HEK293 (cell line): ENCODE data around the gene C1orf52.

ENCODE experiments used
- CTCF ChIA-PET: fragments of 350-600 bp; formaldehyde crosslinking; extraction: SDS; loops from one replicate; lab custom pipeline; 2021; ENCODE audit warnings: antibody characterized with exemption; lab: Yijun Ruan, JAX
- POLR2A ChIA-PET: fragments of 300-600 bp; formaldehyde crosslinking; extraction: SDS; loops from one replicate; lab custom pipeline; 2020; ENCODE audit warnings: antibody characterized with exemption, inconsistent platforms; lab: Yijun Ruan, JAX
- H3K27ac ChIP-seq: fragments of 200-500 bp; sonication (Bioruptor generic); 2 replicates; pipeline ENCODE4 v1.5.1; 2014; ENCODE audit warnings: low read depth, low read length, control low read depth, inconsistent platforms; ENCODE audit errors: extremely low read depth
- H3K36me3 ChIP-seq, 2 experiments: fragments of 200-500 bp in 1 of 2; sonication (Bioruptor generic) in 1 of 2; 1 replicate in 1 of 2; 2 replicates in 1 of 2; pipeline ENCODE4 v1.5.1; 2014 to 2017; ENCODE audit warnings: inconsistent platforms in 2 of 2, low read length in 2 of 2; ENCODE audit not compliant: control insufficient read depth in 2 of 2, insufficient read depth in 1 of 2
- H3K4me1 ChIP-seq: fragments of 200-500 bp; sonication (Bioruptor generic); 2 replicates; pipeline ENCODE4 v1.5.1; 2014; ENCODE audit warnings: mild to moderate bottlenecking, low read length, inconsistent platforms; ENCODE audit not compliant: control insufficient read depth, insufficient read depth
- H3K4me3 ChIP-seq: 2 replicates; pipeline ENCODE4 v1.5.1; 2011; ENCODE audit warnings: low read depth, mild to moderate bottlenecking, control low read depth, low read length, moderate library complexity
- H3K9me3 ChIP-seq: fragments of 200-500 bp; sonication (Bioruptor generic); 2 replicates; pipeline ENCODE4 v1.5.1; 2014; ENCODE audit warnings: low read depth, low read length, inconsistent platforms; ENCODE audit not compliant: control insufficient read depth, insufficient read depth
- AEBP2 ChIP-seq: fragments of 450-650 bp; formaldehyde crosslinking; IDR thresholded peaks from 2 replicates; pipeline ENCODE4 v1.5.1; 2016; ENCODE audit warnings: missing biosample characterization, missing genetic modification characterization, borderline replicate concordance
- EGR2 ChIP-seq: fragments of 450-650 bp; formaldehyde crosslinking; IDR thresholded peaks from 2 replicates; pipeline ENCODE4 v1.5.1; 2016; ENCODE audit warnings: low read depth, missing biosample characterization, missing genetic modification characterization
- KLF1 ChIP-seq: fragments of 450-650 bp; formaldehyde crosslinking; IDR thresholded peaks from 2 replicates; pipeline ENCODE4 v1.5.1; 2016; ENCODE audit warnings: missing biosample characterization, missing genetic modification characterization
- ZBTB20 ChIP-seq: fragments of 450-650 bp; formaldehyde crosslinking; IDR thresholded peaks from 2 replicates; pipeline ENCODE4 v1.5.1; 2016; ENCODE audit warnings: missing biosample characterization, missing genetic modification characterization
- ZNF114 ChIP-seq: fragments of 450-650 bp; formaldehyde crosslinking; IDR thresholded peaks from 2 replicates; pipeline ENCODE4 v1.5.0; 2017; ENCODE audit warnings: missing biosample characterization, missing genetic modification characterization
- ZNF146 ChIP-seq: fragments of 450-650 bp; formaldehyde crosslinking; IDR thresholded peaks from 2 replicates; pipeline ENCODE4 v1.5.1; 2016; ENCODE audit warnings: missing biosample characterization, missing genetic modification characterization
- ZNF157 ChIP-seq: fragments of 450-650 bp; formaldehyde crosslinking; IDR thresholded peaks from 2 replicates; pipeline ENCODE4 v1.5.1; 2016; ENCODE audit warnings: missing biosample characterization, missing genetic modification characterization
- ZNF18 ChIP-seq: fragments of 450-650 bp; formaldehyde crosslinking; IDR thresholded peaks from 2 replicates; pipeline ENCODE4 v1.5.1; 2016; ENCODE audit warnings: missing biosample characterization, missing genetic modification characterization
- ZNF211 ChIP-seq: fragments of 450-650 bp; formaldehyde crosslinking; IDR thresholded peaks from 2 replicates; pipeline ENCODE4 v1.5.1; 2016; ENCODE audit warnings: low read depth, missing biosample characterization, missing genetic modification characterization
- ZNF274 ChIP-seq, 2 experiments: fragments of 200-500 bp in 1 of 2; fragments of 450-650 bp in 1 of 2; sonication (Bioruptor generic) in 1 of 2; formaldehyde crosslinking in 1 of 2; IDR thresholded peaks; 2 replicates each; pipeline versions ENCODE4 v1.5.1 to v1.6.1; 2014 to 2016; ENCODE audit warnings: borderline replicate concordance in 1 of 2, inconsistent platforms in 1 of 2, low read length in 1 of 2, missing biosample characterization in 1 of 2, missing genetic modification characterization in 1 of 2
- ZNF280D ChIP-seq: fragments of 450-650 bp; formaldehyde crosslinking; IDR thresholded peaks from 2 replicates; pipeline ENCODE4 v1.5.1; 2016; ENCODE audit warnings: missing biosample characterization, missing genetic modification characterization
- ZNF391 ChIP-seq: fragments of 450-650 bp; formaldehyde crosslinking; IDR thresholded peaks from 2 replicates; pipeline ENCODE4 v1.5.1; 2016; ENCODE audit warnings: low read depth, missing biosample characterization, missing genetic modification characterization, borderline replicate concordance
- ZNF416 ChIP-seq: fragments of 450-650 bp; formaldehyde crosslinking; IDR thresholded peaks from 2 replicates; pipeline ENCODE4 v1.5.1; 2016; ENCODE audit warnings: missing biosample characterization, missing genetic modification characterization
- ZNF513 ChIP-seq: fragments of 450-650 bp; IDR thresholded peaks from 2 replicates; pipeline ENCODE4 v1.5.1; 2018; ENCODE audit warnings: missing biosample characterization, missing genetic modification characterization
- ZNF561 ChIP-seq: fragments of 450-650 bp; IDR thresholded peaks from 2 replicates; pipeline ENCODE4 v1.5.1; 2018; ENCODE audit warnings: missing biosample characterization, missing genetic modification characterization, borderline replicate concordance
- ZNF645 ChIP-seq: fragments of 450-650 bp; formaldehyde crosslinking; IDR thresholded peaks from 2 replicates; pipeline ENCODE4; 2016; ENCODE audit warnings: missing biosample characterization, missing genetic modification characterization
- ZNF654 ChIP-seq: fragments of 450-650 bp; formaldehyde crosslinking; IDR thresholded peaks from 2 replicates; pipeline ENCODE4 v1.5.1; 2016; ENCODE audit warnings: low read depth, missing biosample characterization, missing genetic modification characterization

The C1orf52 gene

GRCh38 chr1:85225624-85226380 is 33.7 kb downstream of the C1orf52 start (continued):
- TF ChIP-seq ZNF211 (tag by site-specific recombination) (no peak), KLF1 (tag by site-specific recombination) (no peak), ZNF416 (tag by site-specific recombination) (no peak)
- TF ChIP-seq, all 188 proteins: peak for 20

- ChIA-PET POLR2A (interaction anchor here (0.8 to 2.4 kb wide), 6 partner anchors 15 to 356 kb away, joined by 3 to 19 read pairs (median 3); partner anchors contain the start of genes BCL10, C1orf52 and SYDE2), CTCF (interaction anchor here (0.5 to 1.7 kb wide), 8 partner anchors 9 to 1907 kb away, joined by 3 to 8 read pairs (median 3); no protein-coding TSS in a partner anchor)
- peak overlapping the region; percentile 67 for H3K27ac ChIP-seq
- no peaks in the 10 kb centered on the region for H3K9me3 ChIP-seq
- no peak overlapping the region for H3K4me3 ChIP-seq
- peaks cover 14% of the 10 kb centered on the region for H3K4me1 ChIP-seq
- no peaks in the 10 kb centered on the region for H3K36me3 ChIP-seq
- no peak for TF ChIP-seq EGR2 (tag by site-specific recombination)
- TF ChIP-seq AEBP2 (tag by site-specific recombination), result no peak
- no peak for TF ChIP-seq ZBTB20 (tag by site-specific recombination)
- TF ChIP-seq ZNF654 (tag by site-specific recombination), result no peak
- TF ChIP-seq ZNF18 (tag by site-specific recombination), result 0 out of 2 replicates have a peak, but pooled peaks have one; percentile 37
- TF ChIP-seq ZNF513 (tag by site-specific recombination), result no peak
- TF ChIP-seq ZNF391, result no peak
- TF ChIP-seq ZNF114 (tag by site-specific recombination), result no peak
- no peak for TF ChIP-seq ZNF274 (IDR thresholded peaks at IDR 0.05; ENCODE audit: low read length)
- TF ChIP-seq ZNF274 (tag by site-specific recombination; IDR thresholded peaks at IDR 0.05; ENCODE audit: borderline replicate concordance), result no peak
- TF ChIP-seq ZNF645 (tag by site-specific recombination), result no peak
- no peak for TF ChIP-seq ZNF146
- peak; percentile 65; the same call in 1 of the 2 replicates for TF ChIP-seq ZNF561 (tag by site-specific recombination)
- no peak for TF ChIP-seq ZNF157 (tag by site-specific recombination)
- no peak for TF ChIP-seq ZNF280D (tag by site-specific recombination)
Measured at GRCh38 chr1:85224734-85225623, 34.5 kb downstream of the C1orf52 start.
